Forelimb muscle (tissue), 1 donor: ENCODE data around the gene MAP3K2. TPM values are rescaled to one million over a fixed set of nuclear protein-coding genes. Genes with fewer than 3 reads are reported as not detected.

Source experiments
- DNase-seq: peaks from one replicate; pipeline ENCODE4 v3.0.0-alpha.2; 2013; ENCODE audit warnings: low read depth
- polyA plus RNA-seq: library from polyadenylated mRNA; unstranded; fragments of 120-200 nt; gene quantifications from one replicate; pipeline ENCODE4 v1.2.1, GENCODE V29; 2013; ENCODE audit not compliant: insufficient read length

Gene MAP3K2
- polyA plus RNA-seq, 1 donor: 17.8 TPM

DNA sequence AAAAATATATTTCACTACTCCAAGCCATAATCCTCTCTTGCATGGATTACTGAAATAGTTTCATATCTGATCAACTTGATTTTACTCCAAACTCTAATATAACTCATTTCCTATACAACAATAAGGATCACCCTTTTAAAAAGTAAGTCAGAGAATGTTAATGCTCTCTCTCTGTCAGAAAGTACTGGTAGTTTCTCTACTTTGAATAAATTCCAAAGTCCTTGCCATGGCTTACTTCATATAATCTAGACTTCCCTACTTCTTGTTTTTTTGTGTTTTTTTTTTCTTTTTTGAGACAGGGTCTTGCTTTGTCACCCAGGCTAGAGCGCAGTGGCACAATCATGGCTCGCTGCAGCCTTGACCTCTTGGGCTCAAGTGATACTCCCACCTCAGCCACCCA, 36.2 kb downstream of the MAP3K2 start:
- DNase-seq: no peak

DNA sequence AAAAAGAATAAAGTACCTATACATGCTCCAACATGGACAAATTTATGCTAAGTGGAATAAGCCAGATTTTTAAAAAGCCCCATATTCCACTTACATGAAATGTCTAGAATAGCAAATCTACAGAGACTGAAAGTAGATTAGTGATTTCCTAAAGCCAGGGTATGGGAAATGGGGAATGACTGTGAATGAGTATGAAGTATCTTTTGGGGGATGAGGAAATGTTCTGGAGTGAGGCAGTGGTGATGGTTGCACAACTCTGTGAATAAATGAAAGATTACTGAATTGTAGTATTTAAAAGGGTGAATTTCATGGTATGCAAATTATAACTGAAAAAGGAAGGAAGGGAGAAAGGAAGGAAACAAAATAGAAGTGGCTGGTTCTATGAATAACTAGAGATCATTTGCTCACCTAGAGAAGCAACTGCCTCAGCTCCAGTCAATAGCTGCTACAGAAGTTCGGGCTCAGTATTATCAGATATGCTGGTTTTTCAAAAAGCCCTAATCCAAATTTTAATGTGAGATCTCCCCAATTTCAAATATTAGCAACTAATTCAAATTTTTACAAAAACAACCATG, 39.3 kb downstream of the MAP3K2 start:
- DNase-seq: no peak

DNA sequence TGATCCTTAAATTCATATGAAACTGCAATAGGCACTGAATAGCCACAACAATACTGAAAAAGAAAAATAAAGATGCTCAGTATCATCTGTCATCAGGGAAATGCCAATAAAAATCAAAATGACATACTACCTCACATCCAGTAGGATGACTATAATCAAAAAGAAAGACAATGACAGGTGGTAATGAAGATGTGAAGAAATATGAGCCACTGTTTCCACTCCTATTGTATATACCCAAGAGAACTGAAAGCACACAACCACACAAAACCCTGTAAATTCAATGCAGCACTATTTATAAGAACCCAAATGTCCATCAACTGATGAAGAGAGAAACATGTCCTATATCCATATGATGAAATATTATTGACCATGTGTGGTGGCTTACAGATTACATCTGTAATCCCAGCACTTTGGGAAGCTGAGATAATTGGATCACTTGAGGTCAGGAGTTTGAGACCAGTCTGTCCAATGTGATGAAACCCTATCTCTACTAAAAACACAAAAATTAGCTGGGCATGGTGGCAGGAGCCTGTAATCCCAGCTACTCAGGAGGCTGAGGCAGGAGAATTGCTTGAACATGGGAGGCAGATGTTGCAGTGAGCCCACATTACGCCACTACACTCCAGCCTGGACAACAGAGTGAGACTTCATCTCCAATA, 39.9 kb downstream of the MAP3K2 start:
- no peak for DNase-seq

DNA sequence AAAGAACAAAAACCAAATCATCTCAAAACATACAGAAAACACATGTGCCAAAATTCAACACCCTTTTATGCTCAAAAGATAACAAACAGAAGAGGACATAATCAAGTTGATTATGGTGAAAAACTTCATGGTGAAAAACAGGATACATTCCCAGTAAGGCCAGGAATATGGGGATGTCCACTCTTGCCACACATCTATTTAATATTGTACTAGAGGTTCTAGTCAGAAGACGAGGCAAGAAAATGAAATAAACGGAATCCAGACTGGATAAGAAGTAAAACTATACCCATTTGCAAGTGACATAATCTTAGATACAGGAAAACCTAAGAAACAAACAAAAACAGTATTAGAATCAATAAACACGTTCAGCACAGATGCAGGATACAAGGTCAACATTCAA, 40.8 kb downstream of the MAP3K2 start:
- DNase-seq: no peak

GRCh38 chr2:127343277-127343676, 44.5 kb downstream of the MAP3K2 start:
- no peak for DNase-seq

DNA sequence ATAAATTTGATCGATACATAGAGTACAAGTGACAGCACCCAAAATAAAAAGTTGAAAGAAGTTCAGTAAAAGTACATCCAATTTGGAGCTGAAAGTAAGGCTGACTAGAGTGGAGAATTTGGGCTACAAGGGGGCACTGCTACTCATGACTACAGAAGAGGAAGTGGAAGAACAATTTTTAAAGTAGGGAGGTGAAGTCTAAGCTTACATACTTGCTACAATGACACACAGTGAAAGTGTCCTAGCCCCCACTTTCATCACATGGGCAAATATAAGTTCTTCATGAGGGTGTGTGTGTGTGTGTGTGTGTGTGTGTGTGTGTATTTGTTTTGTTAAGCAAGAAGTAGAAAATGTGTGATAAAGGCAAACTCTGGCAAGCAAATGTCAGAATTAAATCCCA, 45.7 kb downstream of the MAP3K2 start:
- DNase-seq: no peak

- DNase-seq: no peak
These were observed 55.4 kb downstream of the MAP3K2 start for GRCh38 chr2:127332335-127332734.

GRCh38 chr2:127330753-127331152, 57.0 kb downstream of the MAP3K2 start:
- no peak for DNase-seq

DNA sequence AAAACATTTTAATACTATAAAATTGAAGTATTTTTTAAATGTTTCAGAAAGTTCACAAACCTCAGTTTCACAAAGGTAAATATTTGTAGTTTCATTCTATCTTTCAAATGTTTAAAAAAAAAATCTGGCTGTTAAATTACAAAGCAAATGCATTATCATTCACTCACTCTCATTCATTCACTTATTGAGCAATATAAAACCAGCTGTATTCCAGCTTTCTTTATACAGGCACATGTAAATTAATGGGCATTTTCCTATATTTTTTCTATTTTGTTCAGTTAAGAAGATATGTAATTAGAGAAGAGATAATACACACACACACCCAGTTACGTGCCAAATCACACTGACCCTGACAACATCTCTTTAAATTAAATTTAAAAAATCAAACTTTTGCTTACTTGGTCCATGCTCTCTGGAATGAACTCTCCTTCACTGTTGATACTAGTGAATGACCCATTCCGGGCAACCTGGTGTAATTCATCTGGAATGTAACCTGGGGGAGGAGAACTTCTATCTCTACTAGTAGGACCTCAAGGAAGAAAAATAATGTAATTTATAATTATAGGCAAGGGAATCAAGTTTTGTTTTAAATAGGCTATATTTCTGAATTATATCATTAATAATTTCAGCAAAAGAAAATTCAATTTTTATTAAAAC, 61.4 kb downstream of the MAP3K2 start:
- DNase-seq: no peak

- DNase-seq: peak; percentile 34
These were observed 63.1 kb downstream of the MAP3K2 start for GRCh38 chr2:127324635-127325034.

DNA sequence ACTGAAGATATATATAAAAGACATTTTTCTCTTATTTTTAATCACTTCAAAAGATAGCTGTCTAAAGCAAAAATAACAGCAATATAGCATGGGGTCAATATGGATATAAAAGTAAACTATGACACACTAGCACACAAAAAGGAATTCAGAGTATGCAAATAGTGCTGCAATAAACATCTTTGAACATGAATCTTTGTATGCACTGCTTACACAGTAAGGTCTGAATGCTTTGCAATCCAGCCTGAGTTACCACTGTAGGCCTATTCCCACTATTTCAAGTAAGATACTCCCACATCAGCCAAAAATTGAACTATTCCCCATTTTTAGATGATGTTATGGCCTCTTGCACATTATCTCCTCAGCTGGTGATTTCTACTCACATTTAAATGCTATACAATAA, 66.5 kb downstream of the MAP3K2 start:
- no peak for DNase-seq

DNA sequence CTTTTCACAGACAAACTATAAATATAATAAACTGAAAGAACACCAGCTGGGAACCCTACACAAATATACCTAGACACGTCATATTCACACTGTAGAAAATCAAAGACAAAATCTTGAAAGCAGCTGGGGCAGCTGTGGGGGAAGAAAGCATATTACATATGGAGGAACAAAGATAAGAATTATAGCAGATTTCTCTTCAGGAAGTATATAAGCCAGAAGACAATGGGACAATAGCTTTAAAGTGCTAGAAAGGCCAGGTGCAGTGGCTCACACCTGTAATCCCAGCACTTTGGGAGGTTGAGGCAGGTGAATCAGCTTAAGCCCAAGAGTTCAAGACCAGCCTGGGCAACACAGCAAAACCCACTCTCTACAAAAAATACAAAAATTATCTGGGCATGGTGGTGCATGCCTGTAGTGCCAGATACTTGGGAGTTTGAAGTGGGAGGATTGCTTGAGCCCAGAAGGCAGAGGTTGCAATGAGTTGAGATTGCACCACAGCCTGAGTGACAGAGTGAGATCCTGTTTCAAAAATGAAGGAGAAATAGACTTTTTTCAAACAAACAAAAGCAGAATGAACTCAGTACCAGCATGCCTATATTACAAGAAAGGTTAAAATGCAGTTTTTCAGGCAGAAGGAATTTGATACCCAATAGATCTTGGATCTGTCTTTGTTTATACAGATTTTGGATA, 67.0 kb downstream of the MAP3K2 start:
- no peak for DNase-seq

GRCh38 chr2:127320067-127320466, 67.7 kb downstream of the MAP3K2 start:
- DNase-seq: no peak

GRCh38 chr2:127314193-127314988, 73.4 kb downstream of the MAP3K2 start:
- no peak for DNase-seq

GRCh38 chr2:127313406-127313805, 74.4 kb downstream of the MAP3K2 start:
- no peak for DNase-seq

GRCh38 chr2:127310980-127311379, 76.8 kb downstream of the MAP3K2 start:
- no peak for DNase-seq

DNA sequence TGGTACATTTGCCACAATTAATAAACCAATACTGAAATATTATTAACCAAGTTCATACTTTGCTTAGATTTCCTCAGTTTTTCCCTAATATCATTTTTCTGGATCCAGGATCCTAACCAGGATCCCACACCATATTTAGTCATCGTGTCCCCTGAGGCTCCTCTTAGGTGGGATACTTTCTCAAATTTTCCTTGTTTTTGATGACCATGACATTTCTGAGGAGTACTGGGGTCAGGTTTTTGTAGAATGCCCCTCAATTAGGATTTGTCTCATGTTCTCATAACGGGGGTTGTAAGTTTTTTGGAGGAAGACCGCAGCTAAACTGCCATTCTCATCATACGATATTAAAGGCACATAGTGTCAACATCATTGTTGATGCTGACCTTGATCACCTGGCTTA, 78.3 kb downstream of the MAP3K2 start:
- no peak for DNase-seq

DNA sequence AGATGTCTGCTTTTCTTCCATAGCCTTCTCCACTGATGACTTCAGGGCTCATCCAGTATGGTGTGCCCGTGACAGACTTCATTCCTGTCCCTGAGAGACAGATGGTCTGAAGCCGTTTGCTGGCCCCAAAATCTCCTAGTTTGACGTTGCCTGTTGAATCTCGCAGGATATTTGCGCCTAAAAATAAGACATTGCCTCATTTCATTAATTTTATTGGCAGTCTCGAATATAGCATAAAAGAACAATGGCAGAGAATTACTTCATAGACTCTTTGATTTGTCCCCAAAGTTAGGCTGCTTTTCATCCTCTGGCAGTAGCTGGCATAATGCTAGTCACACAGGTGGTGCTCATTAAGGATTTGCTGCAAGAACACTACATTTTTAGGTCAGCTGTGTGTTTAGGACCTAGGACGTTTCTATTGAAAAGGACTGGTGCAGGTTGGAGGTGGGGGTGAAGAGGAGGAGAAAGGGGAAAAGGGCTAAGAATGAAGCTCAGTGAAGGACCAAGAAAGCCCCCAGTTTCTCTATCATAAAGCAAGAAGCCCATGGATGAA, 79.1 kb downstream of the MAP3K2 start:
- no peak for DNase-seq

DNA sequence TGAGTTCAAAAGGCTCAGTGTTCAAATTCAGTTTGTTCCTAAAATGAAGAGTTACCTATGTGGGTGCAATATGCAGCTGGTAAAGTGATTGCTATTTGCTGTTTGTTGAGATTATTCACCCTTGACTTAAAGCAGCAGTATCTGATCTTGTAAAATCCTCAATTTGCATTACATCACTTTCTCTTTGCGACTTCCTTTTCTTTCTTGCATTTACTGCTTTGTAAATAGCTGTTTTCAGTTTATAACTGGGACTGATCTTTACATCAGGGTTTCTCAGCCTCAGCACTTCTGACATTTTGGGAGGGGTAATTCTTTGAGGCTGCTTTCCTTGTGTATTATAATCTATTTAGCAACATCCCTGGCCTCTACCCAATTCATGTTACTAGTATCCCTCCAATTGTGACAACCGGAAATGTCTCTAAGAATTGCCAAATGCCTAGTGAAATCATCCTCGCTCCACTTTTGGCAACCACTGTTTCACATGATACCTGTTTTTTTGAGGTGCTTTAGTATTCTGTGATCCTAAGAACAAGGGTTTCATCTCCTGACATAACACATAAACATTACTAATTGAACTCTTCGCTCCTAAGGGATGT, 81.7 kb downstream of the MAP3K2 start:
- no peak for DNase-seq

- DNase-seq: no peak
These were observed 85.6 kb downstream of the MAP3K2 start for GRCh38 chr2:127302168-127302567.
